Measurements from ENCODE around the gene KCNJ5. TPM values are rescaled to one million over a fixed set of nuclear protein-coding genes. Genes with fewer than 3 reads are reported as not detected.
"Not testable (repeated sequence)": the region's sequence is repeated elsewhere in the genome, so short reads cannot be mapped to it uniquely, and the experiment has no call there.

KCNJ5 gene
- polyA plus RNA-seq, 3 donors = 4.3 to 5.3 (median 4.8) TPM

- DNase-seq (ENCODE audit: low read depth in 3 of 3, low spot score in 2 of 3) = no peak
Measured at GRCh38 chr11:128909438-128910125, 18.4 kb downstream of the KCNJ5 start.

DNA sequence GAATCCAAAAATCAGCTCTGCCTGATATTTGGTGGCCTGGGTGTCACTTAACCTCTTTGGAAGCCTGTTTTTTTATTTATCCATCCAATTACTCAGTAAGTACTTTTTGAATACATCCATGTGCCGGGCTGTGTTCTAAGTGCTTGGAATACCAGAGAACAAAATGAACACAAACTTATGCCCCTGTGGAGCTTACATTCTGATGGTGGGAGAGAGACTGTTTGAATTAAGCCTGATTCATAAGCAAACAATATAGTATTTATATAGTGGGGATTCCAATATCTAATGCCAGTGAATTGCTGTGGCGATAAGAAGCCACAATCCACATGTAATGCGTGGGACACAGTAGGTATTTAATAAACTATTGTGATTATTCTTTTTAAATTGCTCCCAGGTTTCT is 19.4 kb downstream of the KCNJ5 start:
- DNase-seq (ENCODE audit: low read depth in 3 of 3, low spot score in 2 of 3) = no peak

DNA sequence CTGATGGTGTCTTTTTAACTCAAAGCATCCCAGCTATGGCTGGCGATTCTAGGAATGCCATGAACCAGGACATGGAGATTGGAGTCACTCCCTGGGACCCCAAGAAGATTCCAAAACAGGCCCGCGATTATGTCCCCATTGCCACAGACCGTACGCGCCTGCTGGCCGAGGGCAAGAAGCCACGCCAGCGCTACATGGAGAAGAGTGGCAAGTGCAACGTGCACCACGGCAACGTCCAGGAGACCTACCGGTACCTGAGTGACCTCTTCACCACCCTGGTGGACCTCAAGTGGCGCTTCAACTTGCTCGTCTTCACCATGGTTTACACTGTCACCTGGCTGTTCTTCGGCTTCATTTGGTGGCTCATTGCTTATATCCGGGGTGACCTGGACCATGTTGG is 20.1 kb downstream of the KCNJ5 start:
- no peak for DNase-seq (ENCODE audit: low read depth in 3 of 3, low spot score in 2 of 3)

DNA sequence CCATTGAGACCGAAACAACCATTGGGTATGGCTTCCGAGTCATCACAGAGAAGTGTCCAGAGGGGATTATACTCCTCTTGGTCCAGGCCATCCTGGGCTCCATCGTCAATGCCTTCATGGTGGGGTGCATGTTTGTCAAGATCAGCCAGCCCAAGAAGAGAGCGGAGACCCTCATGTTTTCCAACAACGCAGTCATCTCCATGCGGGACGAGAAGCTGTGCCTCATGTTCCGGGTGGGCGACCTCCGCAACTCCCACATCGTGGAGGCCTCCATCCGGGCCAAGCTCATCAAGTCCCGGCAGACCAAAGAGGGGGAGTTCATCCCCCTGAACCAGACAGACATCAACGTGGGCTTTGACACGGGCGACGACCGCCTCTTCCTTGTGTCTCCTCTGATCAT is 20.5 kb downstream of the KCNJ5 start:
- DNase-seq (ENCODE audit: low read depth in 3 of 3, low spot score in 2 of 3) = no peak

GRCh38 chr11:128913806-128914205 is 22.6 kb downstream of the KCNJ5 start:
- DNase-seq (ENCODE audit: low read depth in 3 of 3, low spot score in 2 of 3) = no peak

- no peak for DNase-seq (ENCODE audit: low read depth in 3 of 3, low spot score in 2 of 3)
Measured at GRCh38 chr11:128914216-128915148, 23.3 kb downstream of the KCNJ5 start.

- DNase-seq (ENCODE audit: low read depth in 3 of 3, low spot score in 2 of 3) = no peak
Measured at GRCh38 chr11:128915149-128915521, 24.0 kb downstream of the KCNJ5 start.

DNA sequence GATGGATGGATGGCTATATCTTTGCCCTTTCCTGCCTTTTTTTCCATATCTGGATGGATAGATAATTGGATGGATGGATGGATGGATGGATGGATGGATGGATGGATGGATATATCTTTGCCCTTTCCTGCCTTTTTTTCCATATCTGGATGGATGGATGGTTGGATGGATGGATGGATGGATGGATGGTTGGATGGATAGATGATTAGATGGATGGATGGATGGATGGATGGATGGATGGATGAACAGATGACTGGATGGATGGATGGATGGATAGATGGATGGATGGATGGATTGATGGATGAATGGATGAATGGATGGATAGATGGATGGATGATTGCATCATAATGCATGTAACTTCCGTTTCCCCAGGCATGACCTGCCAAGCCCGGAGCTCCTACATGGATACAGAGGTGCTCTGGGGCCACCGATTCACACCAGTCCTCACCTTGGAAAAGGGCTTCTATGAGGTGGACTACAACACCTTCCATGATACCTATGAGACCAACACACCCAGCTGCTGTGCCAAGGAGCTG is 24.9 kb downstream of the KCNJ5 start:
- no peak for DNase-seq (ENCODE audit: low read depth in 3 of 3, low spot score in 2 of 3)

DNA sequence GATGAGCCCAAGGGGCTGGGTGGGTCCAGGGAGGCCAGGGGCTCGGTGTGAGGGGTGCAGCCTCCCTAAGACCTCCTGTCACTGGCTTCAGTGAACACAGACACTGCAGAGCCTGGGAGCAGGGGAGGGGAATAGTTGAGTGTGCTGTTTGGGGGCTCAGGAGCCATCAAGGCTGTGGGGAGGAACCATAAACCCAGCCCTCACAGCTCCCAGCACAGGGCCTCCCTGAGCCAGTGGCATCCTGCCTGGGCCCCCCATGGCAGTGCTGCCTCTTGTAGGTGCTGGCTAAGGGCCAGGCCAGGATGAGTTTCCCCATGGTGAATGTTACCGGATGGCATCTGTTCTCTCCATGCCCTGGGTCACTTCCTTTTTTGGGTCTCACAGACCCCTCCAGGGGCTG is 25.5 kb downstream of the KCNJ5 start:
- no peak for DNase-seq (ENCODE audit: low read depth in 3 of 3, low spot score in 2 of 3)

DNA sequence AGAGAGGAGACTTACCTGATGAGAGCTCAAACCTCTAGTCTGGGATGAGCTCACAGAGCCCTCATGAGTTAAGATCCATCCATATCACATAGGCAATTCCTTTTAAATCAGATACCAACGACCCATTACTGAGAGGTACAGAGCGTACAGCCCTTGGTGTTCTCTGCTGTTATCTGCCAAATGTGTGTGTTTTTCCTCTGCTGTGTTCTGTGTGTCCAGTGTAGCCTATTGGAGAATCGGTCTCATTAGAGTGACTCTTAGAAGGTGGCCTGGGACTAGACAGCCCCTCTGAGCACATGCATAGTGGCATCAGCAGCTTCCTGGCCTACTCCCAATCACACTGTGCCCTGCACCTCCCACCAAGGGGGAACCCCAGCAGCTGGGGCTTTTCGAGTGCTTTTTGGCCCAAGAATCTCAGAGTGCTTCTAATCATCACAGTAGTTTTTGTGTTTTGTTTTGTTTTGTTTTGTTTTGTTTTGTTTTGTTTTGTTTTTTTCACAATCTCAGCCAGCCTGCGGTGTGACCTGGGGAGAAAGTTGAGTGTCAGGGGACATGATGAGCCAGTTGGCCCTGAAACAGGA is 26.1 kb downstream of the KCNJ5 start:
- DNase-seq (ENCODE audit: low read depth in 3 of 3, low spot score in 2 of 3) = no peak

DNA sequence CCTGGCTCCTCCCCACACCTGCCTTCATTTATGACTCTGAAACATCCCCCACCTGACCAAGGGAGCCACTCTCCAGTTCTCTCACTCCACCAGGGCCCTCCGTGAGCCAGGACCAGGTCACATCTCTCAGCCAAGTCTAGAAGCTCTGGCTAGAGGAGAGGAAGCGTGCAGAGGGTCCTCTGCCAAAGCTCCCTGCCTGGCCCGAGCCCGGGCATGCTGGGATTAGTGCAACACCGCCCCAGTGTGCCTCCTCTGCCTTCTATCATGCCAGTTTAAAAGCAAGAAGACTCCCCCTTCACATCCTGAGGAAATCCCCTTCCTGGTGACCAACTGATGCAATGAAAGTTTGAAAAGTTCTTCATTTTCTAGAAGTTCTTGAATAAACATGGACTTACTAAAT is 28.1 kb downstream of the KCNJ5 start:
- no peak for DNase-seq (ENCODE audit: low read depth in 3 of 3, low spot score in 2 of 3)

DNA sequence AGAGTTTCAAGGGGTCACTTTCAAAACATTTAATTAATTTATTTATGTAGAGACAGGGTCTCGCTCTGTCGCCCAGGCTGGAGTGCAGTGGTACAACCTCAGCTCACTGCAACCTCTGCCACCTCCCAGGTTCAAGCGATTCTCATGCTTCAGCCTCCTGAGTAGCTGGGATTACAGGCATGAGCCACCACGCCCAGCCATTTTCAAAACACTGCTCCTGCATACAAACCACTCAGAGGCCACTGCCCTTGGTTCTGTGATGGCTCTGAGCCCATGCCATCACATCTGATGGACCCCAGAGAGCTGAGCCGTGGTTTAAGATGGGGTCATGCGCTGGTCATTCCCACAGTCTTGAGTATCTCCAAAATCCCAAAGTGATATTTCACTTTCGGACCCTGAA is 28.5 kb downstream of the KCNJ5 start:
- DNase-seq (ENCODE audit: low read depth in 3 of 3, low spot score in 2 of 3) = not testable (repeated sequence)

DNA sequence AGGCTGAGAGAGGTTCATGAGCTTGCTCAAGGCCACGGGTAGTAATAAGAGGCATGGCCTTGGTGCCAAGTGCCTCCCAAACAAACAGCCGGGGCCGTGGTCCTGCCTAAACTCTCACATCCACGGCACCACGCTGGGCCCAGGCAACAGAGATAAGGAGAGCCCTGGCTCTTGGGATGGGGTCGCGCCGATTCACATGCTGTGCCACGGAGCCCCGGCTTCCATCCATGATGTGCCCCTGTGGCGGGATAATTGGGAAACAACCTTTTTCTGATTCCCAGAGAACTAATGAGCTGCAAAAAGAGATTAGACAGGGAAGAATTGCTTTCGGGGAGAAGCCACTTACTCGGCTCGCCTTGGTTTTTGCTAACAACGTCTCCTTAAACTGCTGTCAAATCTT is 29.5 kb downstream of the KCNJ5 start:
- DNase-seq (ENCODE audit: low read depth in 3 of 3, low spot score in 2 of 3) = no peak

GRCh38 chr11:128921793-128922192 is 30.6 kb downstream of the KCNJ5 start:
- DNase-seq (ENCODE audit: low read depth in 3 of 3, low spot score in 2 of 3) = no peak

DNA sequence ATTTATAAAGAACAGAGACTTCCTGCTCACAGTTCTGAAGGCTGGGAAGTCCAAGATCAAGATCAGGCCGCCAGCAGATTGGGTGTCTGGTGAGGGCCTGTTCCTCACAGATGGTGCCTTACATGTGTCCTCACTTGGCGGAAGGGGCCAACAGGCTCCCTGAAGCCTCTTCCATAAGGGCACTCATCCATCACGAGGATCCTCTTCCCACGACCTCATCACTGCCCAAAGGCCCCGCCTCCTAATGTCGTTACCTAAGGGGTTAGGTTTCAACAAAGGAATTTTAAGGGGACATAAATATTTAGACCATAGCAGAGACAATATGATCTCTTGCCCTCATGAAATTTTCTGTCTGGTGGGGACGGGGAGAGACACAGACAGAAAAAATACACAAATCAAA is 32.9 kb downstream of the KCNJ5 start:
- no peak for DNase-seq (ENCODE audit: low read depth in 3 of 3, low spot score in 2 of 3)

DNA sequence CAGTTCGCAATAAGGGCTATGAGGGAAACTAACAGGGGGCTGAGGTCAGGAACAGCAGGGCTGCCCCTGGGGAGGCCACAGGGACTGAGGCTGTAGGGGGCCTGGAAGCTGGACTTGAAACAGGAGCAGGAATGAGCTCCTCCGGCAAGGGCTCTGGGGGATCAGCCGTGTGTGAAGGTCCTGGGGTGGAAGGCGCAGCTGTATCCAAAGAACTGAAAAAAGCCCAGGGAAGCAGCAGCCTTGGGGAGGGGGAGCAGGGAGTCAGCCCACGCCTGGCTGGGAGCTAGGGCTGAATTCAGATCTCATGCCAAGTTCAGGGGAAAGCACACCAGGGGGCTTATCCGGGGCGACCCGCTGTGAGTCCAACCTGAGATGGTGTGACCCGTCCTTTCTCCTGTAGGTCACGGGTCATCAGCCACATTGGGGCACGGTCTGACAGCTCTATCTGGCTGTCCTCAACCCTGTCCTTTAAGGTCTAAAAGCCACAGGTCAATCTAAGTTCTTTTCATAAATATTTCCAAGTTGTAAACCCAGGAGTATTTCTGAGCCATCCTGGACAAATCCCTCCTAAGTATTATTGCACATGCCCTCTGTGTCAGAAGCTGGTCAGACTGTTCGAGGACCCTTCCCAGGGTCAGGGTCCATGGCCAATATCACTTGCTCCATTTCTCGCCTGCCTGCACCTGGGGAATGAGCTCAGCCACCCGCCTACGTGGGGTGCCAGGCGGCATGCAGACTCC is 33.5 kb downstream of the KCNJ5 start:
- no peak for DNase-seq (ENCODE audit: low read depth in 3 of 3, low spot score in 2 of 3)

GRCh38 chr11:128925250-128925600 is 34.1 kb downstream of the KCNJ5 start:
- no peak for DNase-seq (ENCODE audit: low read depth in 3 of 3, low spot score in 2 of 3)

DNA sequence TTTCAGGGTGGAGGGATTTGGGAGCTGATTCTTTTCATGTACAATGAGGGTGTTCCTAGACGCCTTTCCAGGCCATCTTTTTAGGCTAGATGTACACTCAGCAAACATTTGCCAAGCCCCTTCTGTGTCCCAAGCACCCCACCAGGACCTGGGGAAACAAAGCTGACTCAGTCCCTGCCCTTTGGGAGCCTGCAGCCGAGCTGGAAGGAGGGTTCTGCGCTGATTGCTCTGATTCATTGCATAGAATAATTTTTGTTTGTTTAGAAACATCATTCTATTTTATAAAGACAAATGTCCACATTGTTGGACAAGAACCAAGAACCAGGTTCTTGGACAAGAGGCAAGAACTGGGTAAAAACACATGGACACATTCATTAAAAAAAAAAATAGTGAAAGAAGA is 34.8 kb downstream of the KCNJ5 start:
- DNase-seq (ENCODE audit: low read depth in 3 of 3, low spot score in 2 of 3) = no peak

DNA sequence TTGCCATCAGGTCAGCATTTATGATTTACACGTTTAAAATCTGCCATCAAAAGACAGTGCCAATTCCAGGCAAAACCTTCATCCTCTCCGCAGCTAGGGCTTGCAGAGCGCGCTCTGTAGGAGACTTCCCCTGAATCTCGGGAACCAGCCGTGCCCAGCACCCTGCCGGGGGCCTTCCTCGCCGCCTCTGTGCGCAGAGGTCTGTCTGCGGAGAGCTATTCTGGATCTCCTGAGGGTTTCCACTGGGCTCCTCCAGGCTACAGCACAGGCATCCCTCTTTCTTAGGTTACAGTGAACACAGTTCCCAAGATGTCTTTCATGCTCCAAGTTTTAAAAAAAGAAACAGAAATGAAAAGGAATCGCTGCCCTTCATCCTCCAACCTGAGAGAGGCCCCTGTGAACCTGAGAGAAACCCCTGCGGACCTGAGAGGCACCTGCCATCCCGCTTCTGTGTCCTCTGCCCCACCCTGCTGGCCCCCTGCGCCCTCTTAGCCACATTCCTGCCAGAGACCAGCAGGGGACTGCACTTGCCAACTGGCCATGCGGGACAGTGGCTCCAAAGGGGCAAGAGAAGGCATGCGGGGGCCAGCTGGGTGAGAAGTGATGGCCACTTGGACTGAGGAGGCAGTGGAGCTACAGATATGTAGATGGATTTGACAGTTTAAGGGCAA is 35.4 kb downstream of the KCNJ5 start:
- DNase-seq (ENCODE audit: low read depth in 3 of 3, low spot score in 2 of 3) = no peak

DNA sequence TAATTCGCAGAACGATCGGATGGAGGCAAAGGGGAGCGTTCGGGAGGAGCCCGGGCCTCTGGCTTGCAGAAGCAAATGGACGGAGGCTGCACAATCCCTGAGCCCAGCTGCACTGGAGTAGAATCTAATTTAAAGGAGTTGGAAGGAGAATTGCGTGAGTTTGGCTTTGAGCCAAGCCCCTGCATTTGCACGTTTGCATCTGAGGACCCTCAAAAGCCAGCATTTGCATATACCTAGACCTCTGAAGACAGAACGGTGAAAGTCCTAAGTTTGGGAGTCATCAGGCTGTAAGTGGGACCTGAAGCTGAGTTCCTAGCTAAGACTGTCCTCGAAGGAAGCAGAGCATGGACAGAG is 35.9 kb downstream of the KCNJ5 start:
- DNase-seq (ENCODE audit: low read depth in 3 of 3, low spot score in 2 of 3) = no peak
